Endometrium (tissue), 2 donors: Measurements from ENCODE around the gene BMP6.

ENCODE experiments used
- FAIRE-seq: peaks from 2 replicates; lab custom pipeline; 2012; peaks lifted over from hg19 to GRCh38; lab: Jason Lieb, UNC
- donor health status: control.
- donor health status: control.

The BMP6 gene

DNA sequence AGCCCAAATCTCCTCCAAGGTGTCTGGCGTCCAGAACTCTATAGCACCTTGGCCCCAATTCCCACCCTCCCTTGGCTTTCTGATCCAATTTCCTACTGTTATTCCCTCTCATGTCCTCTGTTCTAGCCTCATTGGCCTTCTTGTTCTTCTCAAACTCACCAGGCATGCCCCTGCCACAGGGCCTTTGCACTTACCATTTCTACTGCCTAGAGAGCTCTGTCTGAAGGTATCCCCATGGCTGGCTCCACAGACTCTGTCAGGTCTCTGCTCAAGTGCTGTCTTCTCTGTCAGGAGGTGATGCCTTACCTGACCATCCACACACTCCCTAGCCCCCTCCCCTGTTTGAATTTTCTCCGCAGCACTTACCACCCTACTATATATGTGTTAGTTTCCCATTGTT is 5.6 kb upstream of the BMP6 start:
- no peak for FAIRE-seq

DNA sequence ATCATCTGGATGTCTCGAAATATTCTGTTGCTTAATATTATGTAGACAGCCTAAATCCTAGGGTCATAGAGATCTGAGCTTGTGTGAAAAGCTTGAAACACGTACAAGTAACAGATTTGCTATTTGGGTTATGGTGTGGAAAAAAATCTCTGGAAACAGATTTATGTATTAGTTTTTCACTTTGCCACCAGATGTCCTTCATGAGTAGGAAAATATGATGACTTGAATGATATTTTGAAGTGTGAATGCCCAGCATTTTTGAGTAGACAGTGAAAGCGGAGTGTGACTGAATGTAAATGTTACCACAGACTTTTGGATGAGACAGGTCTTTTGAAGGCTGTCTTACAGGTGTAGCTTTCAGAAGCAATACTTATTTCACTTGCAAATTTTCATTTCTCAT is 4.2 kb upstream of the BMP6 start:
- no peak for FAIRE-seq

DNA sequence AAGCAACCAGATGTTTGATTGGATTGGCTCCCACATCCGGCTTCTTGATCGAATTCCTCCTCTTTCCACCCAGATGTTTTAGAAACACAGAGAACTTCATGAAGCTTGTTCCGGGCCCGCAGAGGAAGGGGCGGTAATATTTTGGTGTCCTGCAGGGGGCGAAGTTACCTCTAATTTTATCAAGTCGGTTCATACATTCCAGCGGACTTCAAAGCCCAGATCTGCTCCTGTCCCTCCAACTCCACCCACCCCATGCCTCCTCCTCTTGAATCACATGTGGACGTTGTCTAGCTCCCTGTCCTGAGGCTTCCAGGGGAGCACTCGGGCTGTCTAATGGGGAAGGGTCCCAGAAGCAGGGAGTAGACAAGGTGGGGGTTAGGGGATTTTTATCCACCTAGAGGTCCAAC is 2.9 kb upstream of the BMP6 start:
- FAIRE-seq = peak; percentile 18

DNA sequence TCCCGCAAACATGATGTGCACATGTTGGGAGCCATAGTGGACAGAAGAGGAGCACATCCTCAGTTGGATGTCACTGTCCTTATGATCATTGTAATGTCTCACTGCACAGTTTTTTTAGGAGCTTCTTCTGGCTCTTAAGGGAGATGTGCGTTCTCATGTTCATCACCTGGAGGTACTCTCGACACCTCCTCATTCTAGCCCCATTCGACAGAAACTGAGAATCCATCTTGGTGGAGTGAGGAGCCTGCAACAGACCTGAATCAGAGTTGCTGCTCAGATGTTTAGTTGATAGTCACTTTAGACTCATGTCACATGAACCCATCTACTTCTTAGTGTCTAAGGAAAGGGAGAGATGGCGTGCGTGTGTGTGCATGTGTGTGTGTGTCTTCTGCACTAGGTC is 2.3 kb upstream of the BMP6 start:
- no peak for FAIRE-seq

DNA sequence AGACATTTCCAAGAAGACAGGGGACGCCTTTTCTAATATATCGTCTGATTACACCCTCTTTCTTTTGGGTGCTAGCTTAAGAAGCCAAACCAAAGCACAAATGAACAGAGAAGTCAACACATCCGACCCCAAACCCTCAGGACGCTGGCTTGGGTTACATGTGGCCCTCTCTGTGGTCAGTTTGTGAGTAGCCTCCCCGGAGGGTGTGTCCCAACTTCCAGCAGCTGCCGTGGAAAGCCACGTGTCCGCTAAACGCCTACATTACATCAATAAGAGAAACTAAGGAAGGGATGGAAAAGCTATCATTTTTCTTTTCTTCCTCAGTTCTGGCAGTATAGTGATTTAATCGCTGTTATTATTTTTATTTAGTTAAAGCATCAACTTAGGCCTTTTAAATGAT is 487 bp upstream of the BMP6 start:
- no peak for FAIRE-seq

DNA sequence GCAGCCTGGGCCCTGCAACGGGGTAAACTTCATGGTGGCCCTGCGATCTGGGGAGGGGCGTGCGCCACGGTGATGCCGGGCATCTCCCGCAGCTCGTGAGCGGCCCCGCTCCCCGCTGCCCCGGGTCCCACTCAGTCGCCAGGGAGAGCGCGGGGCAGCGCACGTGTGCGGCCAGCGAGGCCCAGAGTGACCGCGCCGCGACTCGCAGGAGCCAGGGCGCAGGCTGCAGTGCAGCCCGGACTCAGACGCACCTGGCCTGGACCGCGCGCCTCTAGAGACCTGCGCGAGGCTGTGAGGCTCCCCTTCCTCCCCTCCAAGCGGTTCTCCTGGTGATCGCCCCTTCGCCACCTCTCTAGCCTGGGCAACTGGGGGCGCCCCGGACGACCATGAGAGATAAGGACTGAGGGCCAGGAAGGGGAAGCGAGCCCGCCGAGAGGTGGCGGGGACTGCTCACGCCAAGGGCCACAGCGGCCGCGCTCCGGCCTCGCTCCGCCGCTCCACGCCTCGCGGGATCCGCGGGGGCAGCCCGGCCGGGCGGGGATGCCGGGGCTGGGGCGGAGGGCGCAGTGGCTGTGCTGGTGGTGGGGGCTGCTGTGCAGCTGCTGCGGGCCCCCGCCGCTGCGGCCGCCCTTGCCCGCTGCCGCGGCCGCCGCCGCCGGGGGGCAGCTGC is 652 bp downstream of the BMP6 start:
- FAIRE-seq = no peak

DNA sequence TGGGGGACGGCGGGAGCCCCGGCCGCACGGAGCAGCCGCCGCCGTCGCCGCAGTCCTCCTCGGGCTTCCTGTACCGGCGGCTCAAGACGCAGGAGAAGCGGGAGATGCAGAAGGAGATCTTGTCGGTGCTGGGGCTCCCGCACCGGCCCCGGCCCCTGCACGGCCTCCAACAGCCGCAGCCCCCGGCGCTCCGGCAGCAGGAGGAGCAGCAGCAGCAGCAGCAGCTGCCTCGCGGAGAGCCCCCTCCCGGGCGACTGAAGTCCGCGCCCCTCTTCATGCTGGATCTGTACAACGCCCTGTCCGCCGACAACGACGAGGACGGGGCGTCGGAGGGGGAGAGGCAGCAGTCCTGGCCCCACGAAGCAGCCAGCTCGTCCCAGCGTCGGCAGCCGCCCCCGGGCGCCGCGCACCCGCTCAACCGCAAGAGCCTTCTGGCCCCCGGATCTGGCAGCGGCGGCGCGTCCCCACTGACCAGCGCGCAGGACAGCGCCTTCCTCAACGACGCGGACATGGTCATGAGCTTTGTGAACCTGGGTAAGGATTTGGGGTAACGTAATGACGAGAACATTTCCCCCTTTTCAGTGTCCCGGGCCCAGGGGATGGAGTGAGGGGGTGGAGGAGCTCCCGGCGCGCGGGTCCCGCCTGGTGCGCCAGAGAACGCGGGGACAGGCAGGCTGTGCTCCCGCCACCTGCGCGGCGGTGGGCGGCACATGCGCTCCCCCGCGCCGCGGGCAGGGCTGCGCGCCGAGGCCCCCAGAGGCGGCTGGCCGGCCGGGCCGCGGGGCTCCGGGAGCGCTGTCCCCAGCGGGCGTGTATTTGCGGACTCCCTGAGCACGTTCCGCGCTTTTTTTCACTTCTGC is 1.4 kb downstream of the BMP6 start:
- no peak for FAIRE-seq

DNA sequence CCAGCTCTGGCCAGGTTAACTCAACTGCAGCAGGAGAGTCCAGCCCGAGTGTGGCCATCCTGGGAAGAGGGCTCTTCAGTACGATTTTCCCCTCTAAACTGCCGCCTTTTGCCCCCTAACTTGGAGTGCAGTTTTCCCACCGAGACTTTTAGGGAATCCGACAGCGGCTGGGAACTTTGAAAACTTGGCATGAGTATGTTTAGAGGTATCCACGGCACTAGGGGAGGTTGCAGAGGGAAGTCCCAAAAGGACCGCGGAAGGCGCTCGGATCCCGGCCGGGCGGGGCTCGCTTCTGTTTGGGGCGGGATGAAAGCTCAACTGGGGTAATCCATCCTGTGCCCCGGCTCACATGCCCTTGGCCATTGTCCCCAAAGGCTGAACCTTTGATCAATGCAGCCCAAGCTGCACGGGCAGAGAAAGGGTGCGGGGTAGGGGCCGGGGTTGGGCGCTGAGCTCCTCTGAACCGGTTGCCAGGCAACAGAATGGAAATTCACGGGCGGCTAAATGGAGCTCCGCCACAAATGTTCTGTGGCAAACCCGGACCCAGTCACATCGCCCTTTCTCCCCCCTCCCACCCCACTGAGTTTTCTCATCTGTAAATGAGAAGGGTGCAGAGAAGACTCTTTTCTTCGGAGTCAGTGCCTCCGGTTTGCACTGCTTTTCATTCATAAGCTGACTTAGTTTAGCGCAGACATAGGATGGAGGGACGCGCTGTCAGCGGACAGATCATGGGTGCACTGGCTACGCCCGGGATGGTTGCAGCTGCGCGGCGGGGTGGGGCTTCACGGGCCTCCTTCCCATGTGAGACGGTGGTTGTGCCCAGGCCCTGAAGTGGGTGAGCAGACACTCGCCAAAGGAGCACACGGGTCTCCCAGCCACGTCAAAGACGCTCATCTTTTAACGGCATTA is 2.3 kb downstream of the BMP6 start:
- FAIRE-seq = no peak

DNA sequence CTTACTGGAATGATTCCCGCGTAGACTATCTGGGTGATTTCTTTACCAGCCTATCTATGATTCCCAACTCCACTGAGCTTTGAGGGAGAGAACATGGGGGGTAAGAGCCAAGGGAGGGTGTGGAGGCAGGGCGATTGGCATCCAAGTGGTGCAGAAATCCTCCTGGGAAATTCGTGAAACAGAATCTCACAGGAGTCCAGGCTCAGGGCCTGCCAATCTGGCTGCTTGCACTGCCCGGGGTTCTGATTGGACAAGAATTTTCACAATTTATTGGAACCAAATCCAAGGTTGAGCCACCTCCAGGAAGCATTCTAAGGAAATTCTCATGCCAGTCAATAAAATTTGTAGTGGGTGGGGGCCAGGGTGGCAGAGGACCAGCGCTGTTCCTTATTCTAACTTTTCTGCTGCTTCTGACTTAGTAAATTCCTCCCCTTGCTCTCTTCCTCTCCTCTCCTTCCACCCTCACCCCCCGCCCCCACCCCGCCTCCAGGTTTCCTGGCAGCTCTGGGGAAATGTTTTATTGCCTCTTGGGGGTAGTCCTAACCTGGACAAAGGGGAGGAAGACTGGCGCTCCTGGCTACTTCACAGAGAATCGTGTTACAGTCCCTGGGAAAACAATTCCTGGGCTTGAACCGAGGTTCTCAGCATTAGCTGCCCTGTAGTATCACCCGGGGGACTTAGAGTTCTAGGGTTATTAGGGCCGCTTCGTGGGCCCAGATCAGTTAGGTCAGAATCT is 3.1 kb downstream of the BMP6 start:
- FAIRE-seq = no peak

DNA sequence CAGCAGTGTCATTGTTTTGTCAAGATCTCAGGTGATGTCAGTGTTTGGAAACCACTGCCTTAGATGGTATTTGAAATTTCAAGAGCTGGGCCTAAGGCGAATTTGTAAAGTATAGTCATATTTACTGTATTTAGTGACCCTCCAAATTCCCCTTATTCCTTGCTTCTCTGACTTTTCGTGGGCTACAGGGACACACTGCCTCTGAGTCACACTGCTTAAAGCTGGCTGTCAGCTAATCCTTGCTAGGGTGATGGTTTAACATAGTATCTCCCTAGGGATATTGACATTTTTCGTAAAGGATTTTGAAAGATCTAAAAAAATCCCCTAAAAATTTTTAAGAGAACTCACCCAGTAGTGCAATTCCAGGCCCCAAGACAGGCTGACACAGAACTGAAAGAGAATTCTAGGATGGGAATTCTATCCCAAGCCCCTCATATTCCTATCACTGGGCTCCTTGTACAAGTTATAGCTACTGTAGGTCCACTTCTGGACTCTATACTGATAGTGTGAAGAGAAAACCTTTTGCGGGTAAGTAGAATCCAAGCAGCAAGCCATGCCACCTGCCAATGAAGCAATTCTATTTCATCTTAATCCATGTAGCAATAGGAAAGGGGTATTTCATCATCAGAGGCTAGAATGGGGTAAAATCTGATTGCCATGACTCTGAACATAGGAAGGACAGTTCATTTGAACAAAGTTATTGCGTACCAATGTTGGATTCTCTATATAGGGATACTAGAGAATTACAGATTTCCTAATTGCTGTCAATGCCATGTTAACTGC is 4.3 kb downstream of the BMP6 start:
- FAIRE-seq = no peak

DNA sequence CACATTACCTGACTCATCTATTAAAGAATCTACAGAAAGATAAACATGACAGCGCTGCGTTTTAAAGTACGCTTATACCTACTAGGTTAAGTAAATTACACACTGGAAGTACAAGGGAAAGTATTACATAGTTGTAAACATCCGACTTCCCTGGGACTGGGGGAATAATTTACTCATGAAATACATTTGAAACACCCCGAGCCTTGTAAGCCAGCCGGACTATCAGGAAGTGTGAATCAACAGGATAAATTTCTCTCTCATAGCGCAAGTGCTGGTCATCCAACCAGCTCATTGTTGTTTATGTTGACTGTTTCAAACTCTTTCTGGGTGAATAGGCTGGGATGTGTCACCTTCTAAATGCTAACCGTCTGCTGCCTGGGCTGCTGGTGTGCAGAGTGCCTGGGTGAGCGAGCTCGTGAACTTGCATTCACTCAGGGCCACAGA is 4.9 kb downstream of the BMP6 start:
- no peak for FAIRE-seq

DNA sequence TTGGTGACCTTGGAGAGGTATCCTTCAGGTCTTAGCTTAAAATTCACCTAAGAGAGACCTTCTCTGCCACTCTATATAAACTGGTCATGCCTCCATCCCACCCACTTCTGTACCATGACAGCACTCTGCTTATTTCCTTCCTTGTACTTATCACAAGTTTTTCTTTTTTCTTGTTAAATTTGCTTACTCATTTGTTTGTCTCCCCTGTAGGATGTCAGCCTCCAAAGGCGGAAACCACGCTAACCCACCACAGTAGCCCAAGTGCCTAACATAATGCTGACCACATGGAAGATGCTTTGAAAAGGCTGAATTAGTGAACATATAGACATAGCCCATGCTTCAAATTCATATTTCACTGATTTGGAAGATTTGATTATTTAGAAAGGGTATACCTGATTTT is 5.4 kb downstream of the BMP6 start:
- FAIRE-seq = no peak

DNA sequence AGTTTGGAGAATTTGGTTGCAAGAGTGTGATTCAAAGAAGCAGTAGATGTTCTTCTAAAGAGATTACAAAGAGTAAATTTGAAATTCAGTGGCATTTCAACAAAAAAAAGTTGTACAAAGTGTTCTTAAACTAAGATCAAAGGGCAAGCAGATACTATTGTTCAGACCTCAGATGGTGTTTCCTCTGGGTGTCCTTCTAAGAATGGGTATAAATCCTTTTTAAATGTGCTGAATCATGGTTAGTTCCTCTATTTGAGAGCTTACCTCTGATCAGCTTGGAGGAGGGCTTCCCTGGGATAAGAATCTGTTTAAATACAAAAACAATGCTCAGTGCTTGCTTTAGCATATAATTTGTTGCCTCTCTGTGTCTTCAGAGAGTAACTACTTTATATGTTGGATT is 6.3 kb downstream of the BMP6 start:
- no peak for FAIRE-seq

DNA sequence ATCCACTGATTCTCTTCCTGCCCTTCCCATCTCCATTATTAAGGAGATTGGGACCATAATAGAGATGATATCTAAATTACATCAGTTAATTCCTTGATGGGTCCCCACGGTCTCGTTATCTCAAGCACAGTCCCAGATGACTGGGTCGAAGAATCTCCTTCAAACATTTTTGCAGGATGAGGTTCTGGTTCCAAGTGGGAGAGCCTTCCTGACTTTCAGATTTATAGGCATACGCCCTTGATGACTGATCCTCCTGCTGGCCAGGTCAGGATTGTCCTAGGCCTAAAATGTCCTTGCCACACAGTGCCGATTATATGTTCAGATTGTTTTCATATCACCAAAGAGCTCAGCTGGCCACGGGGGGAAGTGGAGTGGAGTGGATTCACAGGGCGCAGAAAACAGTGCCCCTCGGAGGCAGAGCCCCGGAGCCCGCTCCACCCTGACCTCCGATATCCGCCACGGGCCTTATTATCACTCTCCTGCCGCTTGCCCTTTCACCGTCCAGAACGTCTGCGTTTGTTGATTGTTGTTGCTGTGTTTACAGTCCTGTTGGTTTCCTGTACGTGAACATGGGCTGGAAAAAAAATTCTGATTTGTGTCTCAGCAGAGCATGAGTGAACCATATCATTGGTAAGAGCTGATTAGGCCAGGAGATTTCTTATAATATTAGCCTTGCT is 8.9 kb downstream of the BMP6 start:
- FAIRE-seq = no peak

DNA sequence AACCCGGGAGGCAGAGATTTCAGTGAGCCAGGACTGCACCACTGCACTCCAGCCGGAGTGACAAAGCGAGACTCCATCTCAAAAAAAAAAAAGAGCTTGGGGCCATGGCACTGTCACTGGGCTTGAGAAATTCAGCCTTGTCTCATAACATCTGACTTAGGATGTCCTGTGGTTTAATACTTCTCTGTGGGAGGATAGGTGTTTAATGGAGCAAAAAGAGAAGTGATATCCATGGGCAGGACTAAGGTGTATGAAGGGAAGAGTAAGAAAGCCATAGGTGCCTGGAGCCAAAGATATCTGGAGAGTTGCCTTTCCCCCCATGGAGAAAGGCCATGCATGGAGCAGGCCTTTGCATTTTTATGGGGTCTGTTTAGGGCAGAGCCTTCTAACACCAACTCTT is 11.2 kb downstream of the BMP6 start:
- no peak for FAIRE-seq

DNA sequence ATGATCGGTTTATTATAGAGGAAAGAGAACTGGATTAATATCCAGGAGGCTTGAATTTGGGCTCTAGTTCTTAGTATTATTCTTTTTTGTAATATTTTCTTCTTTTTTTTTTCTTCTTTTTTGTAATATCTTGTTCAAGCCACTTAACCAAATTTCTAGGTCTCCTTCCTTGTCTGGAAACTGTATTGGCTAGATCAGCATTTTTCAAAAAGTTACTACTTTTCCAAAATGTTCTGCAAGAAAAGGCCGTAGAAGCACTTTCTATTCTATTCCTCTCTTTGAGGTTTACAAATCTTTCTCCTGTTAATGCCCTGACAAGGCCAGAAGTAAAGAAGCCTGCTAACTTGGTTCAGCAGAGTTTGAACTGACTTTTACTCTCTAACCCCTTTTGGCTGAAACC is 12.0 kb downstream of the BMP6 start:
- no peak for FAIRE-seq

DNA sequence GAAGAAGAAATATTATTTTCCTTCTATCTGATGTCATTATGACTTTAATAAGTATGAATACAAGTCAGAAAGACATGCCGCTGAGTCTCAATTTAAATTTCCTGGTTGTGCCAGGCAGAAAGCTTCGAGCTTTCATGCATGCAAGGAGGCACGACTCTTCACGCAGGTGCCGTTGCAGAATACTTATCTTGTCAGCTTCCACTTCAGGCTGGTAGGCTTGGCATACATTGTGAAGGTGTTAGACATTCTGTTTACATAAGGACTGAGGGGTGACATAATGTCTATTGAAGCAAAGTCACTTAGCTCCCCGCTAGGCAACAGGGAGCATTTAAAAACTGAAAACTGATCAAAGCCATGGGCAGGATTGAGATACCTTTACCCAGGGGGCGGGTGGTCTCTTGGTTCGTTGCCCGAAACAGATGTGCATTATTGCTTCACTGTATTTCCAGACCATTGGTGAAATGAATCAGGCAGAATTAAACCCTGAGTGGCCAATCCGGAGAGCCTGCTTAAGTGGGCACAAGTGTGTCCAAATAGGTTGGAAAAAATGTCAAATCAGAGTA is 16.4 kb downstream of the BMP6 start:
- no peak for FAIRE-seq

DNA sequence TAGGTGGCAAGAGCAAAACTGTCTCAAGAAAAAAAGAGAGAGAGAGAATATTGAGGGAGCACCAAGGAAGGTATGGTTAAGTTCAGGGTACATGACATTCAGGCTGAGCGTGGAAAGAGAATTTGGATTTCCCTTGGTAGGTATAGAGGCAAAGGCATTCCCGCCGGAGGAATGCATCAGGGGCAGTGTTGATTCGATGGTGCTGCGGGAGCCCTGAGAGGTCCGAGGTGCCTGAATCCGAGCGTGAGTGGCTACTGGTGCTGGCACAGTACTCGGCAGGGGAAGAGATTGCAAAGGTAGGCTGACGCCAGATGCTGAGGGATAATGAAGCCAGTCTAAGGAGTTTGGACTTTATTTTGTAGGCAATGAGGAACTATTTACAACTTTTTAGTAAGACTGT is 20.0 kb downstream of the BMP6 start:
- no peak for FAIRE-seq

DNA sequence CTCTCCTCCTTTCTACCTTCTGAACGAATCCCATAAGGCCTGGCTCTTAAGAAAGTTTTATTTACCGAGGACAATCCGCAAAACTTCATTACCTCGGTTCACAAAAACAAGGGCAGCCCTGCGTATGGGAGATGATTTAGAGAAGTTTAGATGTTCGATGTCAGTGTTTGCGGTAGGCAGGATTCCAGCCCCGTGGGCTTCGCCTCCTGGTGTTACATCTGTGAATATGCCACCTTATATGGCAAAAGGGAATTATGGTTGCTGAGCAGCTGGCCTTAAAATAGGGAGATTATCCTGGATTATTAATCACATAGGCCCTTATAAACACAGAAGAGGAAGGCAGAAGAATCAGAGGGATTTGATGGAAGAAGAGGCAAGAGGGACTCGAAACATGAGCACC is 21.1 kb downstream of the BMP6 start:
- FAIRE-seq = no peak

DNA sequence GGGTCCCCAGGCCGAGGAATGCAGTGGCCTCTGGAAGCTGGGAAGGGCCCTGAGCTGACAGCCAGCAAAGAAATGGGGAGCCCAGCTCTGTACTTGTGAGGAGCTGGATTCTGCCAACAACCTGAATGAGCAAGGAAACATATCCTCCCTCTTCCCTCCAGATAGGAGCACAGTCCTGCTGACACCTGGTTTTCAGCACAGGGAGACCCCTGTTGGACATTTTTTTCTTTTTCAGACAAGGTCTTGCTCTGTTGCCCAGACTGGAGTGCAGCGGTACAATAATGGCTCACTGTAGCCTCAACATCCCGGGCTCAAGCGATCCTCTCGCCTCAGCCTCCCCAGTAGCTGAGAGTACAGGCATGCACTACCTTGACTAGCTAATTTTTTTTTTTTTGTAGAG is 21.5 kb downstream of the BMP6 start:
- FAIRE-seq = no peak
